Omental fat pad (tissue), 4 donors: ENCODE results near the gene HOXA1. TPM values are rescaled to one million over a fixed set of nuclear protein-coding genes. Genes with fewer than 3 reads are reported as not detected.
A peak's percentile ranks its signal among the peaks of the same experiment; 100 is the strongest.

Experiments
- ATAC-seq: fragments of 150-250 bp; one replicate; pipeline ENCODE4 v1.9.1; 2016; ENCODE audit warnings: mild to moderate bottlenecking, moderate library complexity; ENCODE audit not compliant: low FRiP score
- DNase-seq: peaks from one replicate; pipeline ENCODE4 v3.0.0-alpha.2; 2019; ENCODE audit warnings: low spot score
- CTCF ChIP-seq, 3 donors: fragments of 450-650 bp; IDR thresholded peaks; one replicate each; pipeline ENCODE4 v1.5.1; 2016 to 2017; ENCODE audit warnings: antibody characterized with exemption in 3 of 3, mild to moderate bottlenecking in 3 of 3, moderate library complexity in 2 of 3
- total RNA-seq, 4 donors: library from RNA; depleted of rRNA; stranded (reverse); fragments of >200 nt; gene quantifications; one replicate each; pipeline ENCODE4 v1.1.0, GENCODE V29; 2016

The HOXA1 gene
- total RNA-seq, 4 donors from 2014 or later: 0.56 to 0.84 (median 0.77) TPM

GRCh38 chr7:27142580-27143022 lies 46.8 kb upstream of the HOXA1 start:
- TF ChIP-seq CTCF (IDR thresholded peaks at IDR 0.05): no peak
- ATAC-seq (no peak), DNase-seq (peak; percentile 24)

DNA sequence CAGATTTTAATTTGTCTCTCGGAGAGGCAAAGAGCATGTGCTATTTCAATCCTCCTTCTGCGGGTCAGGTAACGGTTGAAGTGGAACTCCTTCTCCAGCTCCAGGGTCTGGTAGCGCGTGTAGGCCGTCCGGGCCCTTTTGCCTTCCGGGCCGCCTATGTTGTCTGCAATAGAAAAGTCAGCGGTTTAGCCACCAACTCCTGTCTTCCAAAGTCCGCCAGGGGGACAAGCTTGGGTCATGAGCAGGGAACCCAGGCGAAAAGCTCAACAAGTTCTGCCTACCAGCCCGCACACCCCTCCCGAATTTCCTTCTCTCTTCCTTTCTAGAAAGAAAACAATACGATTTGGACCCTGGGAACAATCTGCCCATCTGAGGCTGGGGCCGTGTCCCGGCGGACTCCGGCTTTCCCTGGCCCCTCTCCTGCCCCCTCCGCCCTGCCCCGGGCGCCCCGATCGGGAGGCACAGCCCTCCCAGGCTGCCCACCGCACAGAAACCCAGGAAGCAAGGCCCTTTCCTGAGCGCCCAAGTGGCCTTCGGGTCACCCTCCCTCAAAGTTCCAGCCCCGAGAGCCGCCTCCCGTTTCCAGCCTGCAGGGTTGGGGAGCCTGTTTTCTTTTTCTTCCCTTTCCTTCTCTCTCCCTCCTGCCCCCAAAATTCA lies 46.3 kb upstream of the HOXA1 start:
- DNase-seq (peak; percentile 20), ATAC-seq (no peak)
- no peak for TF ChIP-seq CTCF (IDR thresholded peaks at IDR 0.05)

DNA sequence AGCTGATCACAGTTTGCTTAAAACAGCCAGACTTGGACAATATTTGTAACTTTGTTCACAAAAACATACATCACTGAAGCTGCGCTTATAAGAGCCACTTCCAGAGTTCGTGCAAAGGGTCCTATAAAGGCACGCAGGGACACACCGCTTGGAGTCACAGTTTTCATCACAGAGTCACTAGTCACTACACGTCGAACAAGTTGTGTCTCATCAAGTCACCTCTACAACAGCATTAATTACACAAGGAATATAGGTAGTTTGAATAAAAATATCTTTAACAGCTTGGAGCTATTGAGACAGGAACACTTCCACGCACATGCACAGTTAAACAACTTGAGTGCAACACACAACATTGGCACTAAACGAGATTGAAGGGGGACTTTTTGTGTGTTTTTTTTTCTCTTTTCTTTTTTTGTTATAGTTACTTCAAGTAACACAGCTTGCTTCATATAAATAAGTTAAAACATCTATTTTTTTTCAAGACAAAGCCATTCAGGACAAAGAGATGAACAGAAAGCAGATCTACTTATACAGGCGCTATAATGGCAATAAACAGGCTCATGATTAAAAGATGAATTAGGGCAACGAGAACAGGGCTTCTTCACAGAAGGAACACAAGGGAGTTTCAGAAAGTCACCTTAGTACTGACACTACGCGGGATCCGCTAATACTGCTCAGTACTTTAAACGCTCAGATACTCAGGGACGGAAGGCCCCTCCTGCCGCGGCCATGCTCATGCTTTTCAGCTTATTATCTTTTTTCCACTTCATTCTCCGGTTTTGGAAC lies 45.5 kb upstream of the HOXA1 start:
- no peak for TF ChIP-seq CTCF (IDR thresholded peaks at IDR 0.05)
- DNase-seq (peak; percentile 15), ATAC-seq (no peak)

- peak; percentile 12 for DNase-seq
- no peak for ATAC-seq
- TF ChIP-seq CTCF (IDR thresholded peaks at IDR 0.05): no peak
Observed at GRCh38 chr7:27140126-27140857, 44.5 kb upstream of the HOXA1 start.

GRCh38 chr7:27139334-27140125 lies 43.7 kb upstream of the HOXA1 start:
- peak; percentile 21 for DNase-seq
- no peak for ATAC-seq
- no peak for TF ChIP-seq CTCF (IDR thresholded peaks at IDR 0.05)

- no peak for DNase-seq
- ATAC-seq: no peak
- TF ChIP-seq CTCF (IDR thresholded peaks at IDR 0.05): no peak
Observed at GRCh38 chr7:27138985-27139333, 43.2 kb upstream of the HOXA1 start.
